ENCODE data around the gene HTR4.
"Not testable (repeated sequence)": the region's sequence is repeated elsewhere in the genome, so short reads cannot be mapped to it uniquely, and the experiment has no call there.

Gene HTR4

DNA sequence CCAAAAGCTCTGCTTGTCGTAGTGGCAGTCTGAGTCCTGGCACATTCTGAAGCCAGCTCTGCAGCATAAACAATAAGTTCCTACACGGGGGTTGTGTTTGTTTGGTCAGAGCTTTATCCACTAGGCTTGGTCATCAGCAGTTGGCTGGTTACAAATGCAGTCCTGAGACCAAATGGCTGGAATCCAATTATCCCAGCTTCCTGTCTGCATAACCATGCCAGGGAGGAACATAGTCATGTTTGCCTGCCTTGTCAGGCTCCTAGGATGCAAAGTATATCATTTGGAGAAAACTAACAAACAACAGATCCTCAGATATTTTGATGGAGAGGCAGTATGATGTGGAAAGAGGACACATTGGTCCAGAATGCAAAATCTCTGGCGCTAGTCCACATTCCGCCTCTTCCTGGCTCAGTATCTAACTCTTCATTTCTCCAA is 184.8 kb downstream of the HTR4 start:
- DNase-seq, result no peak

DNA sequence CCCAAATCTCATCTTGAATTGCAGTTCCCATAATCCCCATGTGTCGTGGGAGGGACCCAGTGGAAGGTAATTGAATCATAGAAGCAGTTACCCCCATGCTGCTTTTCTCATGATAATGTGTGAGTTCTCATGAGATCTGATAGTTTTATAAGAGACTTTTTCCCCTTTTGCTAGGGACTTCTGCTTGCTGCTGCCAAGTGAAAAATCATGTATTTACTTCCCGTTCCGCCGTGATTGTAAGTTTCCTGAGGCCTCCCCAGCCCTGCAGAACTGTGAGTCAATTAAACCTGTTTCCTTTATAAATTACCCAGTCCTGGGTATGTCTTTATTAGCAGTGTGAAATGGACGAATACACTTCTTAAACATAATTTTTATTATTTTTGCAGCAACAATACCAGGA is 185.6 kb downstream of the HTR4 start:
- not testable (repeated sequence) for DNase-seq

DNA sequence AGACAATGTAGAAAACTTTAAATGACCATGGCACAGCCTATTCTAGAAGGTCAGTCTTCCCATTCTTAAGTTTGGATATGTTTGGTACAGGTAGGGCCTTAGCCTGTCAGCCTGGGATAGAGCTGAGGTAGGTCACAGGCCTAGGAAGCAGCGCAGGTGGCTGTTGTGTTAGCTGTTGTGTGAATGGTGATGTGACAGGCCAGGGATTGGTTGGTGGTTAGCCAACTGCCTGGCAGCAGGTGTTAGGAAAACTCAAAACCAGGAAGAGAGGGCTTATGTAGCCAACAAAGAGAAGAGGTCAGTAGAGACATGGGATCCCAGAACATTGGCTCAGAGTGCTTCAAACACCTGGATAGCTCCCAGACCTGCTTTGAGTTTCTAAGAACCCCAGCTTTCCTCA is 186.4 kb downstream of the HTR4 start:
- no peak for DNase-seq

DNA sequence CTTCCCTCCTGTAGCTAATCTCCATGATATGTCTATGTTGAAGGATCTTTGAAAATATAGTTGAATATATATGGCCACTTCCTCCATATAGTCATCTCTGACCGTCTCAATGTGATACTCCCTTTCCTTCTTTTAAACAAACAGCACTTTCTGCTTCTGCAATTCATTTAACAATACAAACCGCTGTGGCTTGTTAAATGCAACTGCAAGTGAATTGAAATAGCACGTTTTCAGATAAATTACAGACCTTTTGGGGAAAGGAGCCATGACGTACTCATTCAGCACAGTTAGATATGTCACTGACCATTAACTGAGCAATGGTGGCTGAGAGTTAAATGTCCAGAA is 188.1 kb downstream of the HTR4 start:
- no peak for DNase-seq

DNA sequence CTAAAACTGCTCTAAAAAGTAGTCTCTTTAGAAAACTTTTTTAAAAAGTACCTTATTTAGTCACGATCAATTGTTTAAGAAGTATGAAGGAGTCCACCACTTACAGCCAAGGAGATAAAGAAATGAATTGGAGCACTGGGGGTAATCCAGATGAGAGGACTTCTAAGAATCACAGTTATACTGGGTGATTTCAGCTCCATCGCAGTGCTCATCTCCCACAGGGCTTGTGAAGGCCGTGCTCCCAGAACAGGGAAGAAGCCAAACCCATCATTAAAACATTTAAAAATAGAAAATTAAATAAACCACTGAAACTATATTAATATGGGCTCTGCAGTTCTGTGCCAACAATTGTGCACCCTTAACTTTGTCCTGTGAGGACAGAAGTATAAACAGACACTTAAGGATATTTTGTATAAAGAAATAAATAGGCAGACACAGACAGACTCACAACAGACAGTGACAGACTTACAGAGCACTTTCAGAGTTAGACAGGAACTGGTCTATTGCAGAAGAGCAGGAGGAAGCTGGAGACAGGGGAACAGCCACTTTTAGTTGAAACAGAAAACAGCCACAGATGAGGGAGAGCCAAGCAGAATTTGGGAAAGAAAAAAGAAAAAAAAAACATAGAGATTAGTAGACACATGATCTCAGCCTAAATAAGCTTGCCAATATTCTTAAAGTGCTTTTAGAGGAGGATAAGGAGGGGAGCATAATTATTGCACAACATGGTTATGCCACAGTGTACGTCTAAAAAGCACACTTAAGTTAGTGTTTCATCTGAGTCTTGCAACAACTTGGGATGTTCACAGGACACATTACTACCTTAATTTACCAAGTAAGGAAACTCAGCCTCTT is 188.7 kb downstream of the HTR4 start:
- no peak for DNase-seq

DNA sequence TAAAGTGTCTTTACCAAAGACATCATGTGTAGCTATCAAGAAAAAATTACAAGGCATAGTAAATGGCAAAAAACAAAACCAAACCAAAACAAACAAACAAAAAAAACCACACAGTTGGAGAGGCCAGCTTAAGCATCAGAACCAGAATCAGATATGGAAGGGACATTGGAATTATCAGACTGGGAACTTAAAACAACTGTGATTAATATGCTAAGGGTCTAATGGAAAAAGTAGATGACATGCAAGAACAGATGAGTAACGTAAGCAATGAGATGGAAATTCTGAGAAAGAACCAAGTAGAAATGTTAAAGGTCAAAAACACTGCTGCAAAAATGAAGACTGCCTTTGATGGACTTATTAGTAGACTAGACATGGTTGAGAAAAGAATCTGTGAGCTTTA is 194.7 kb downstream of the HTR4 start:
- DNase-seq, result no peak

DNA sequence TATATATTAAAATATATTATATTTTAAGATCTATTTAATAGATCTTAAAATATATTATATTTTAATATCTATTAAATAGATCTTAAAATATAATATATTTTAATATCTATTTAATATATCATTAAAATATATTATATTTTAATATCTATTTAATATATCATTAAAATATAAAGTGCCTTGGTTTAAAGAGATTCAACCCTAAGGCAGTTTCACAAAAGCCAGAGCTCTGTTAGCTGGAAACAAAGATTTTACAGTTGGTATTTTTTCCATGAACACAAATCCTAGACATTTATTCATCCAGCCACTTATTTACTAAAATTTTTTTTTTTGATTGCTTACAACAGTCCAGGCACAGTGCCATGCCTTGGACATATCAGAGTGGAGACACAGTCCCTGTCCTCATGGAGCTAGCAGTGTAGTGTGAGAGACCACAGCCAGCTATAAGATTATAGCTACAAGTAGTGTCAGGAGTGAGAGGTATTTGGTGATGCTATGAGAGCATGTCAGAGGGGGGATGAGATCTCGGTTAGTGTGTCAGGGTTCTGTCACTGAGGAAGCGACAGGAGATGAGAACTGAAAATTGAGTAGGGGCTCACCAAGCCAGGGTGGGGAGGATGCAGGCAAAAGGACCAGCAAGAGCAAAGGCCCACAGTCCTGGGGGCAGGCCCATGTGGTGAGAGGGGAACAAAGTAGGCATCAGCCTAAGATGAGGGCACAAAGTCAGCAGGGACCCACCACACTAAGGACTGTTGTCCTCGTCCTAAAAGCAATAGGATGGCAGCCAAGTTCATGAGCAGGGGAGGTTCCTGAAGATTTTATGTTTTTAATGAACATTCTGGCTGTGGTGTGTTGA is 196.1 kb downstream of the HTR4 start:
- no peak for DNase-seq

DNA sequence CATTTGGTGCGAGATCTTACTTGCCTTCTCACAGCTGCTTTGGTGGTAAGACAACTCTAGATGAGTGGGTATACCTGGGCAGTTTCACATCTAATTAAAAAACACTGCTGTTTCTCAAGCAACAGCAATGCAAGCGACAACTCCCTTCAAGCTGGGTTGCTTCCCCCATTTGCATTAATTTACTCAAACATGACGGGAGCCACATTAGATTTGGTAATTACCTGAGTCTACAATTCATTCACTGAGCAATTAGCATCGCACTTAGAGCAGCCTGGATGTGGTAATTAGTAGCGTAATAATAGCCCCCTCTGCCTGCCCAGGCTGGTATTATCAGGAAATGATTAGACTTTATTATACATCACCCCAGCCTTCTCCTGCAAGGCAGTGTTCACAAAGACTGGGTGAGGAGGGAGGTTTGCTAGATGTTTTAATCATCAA is 197.1 kb downstream of the HTR4 start:
- DNase-seq, result no peak

DNA sequence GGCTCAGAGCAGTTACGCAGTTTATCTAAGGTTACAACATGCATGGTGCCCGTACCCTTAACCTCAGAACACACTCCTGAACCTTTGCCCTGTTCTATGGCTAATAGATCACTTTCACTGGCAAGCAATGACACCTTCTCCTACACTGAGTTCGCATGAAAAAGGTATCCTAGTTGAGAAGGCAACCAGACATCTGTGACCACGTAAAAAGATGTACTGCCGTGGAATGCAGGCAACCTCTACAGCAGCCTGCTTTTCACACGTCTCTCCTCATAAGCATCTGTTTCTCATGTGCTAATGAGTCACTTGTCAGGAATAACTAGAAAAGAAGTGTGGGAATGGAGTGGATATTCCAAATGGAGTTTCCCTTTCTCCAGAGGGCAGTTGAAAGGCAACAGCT is 199.1 kb downstream of the HTR4 start:
- no peak for DNase-seq

DNA sequence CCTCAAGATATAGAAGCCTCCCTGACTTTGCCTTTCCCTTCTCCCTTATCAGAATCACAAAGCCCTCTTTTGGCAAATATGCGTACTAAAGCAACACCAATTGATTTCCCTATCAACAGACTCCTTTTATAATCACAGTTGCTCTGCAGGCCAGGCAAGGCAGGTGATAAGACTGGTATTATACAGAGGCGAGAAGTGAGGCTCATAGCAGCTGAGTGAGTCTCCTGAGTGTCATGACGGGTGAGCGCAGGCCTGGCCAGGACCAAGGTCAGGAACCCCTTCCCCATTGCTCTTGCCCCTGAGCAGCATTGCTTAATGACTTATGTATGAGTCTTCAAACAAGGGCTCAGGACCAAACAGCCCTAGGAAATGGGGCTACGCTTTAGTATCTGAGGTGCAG is 199.8 kb downstream of the HTR4 start:
- DNase-seq, result no peak

DNA sequence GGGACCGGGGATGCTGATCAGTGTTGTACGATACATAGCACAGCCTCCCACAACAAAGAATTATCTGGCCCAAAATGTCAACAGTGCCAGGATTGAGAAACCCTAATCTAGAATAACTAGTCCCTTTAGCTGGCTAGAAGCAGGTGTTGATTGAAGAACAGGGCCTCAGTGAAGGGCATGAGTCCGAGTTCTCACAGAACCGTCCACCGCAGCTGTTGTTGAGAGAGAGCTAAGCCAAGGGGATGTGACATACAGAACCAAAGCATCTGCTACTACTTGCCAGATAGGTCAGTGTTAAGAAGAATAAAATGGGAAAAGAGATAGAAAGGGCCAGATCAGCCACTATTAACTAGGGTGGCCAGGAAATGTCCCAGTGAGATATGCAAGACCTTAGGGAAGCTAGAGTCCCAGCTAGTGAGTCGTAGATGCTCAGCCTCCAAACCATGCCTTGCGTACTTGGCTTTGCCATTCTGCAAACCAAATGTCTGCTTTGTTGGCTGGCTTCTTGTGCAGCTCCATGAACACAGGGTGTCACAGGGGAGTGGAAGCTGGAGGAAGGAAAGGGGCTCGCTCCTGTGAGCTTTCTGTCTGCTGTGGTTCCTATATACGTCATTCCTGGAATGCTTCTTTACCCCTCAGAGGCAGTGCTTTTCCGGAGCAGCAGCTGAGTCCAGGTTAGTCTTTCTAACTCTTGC is 201.7 kb downstream of the HTR4 start:
- no peak for DNase-seq

DNA sequence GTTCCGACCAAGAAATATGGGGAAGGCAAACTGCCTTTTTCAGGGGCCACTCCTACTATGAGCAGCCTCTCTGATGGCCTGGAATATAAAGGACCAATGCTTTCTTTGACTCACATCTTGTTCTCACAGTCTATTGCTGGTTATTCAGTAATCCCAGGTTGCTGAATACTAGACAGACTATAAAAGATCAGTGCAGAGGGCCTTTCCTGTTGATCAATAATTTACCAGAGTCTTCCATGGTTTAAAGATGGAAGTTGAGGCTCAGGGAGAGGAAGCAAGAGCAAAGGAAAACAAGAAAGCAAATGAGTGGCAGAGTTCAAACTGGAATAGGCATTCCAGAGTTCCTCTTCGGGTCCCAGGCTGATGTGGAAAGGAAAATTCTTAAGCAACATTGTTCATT is 207.7 kb downstream of the HTR4 start:
- no peak for DNase-seq

DNA sequence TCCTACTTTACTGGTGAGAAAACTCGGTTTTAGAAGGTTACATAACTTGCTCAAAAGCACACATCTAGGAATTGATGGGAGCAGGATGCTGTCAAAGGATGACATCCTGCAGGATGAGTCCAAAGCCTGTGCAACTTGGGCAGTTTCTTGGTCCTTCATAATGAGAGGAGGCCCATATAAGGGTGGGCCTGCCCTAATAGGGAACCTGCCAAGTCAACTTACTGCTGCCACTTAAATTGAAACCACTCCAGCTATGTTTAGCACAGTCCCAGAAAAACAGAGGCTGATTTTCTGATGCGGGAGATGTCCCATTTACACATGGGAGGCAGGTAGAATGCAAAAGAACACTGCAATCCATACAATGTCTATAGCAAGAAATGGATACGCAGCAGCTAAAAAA is 208.7 kb downstream of the HTR4 start:
- DNase-seq, result no peak

DNA sequence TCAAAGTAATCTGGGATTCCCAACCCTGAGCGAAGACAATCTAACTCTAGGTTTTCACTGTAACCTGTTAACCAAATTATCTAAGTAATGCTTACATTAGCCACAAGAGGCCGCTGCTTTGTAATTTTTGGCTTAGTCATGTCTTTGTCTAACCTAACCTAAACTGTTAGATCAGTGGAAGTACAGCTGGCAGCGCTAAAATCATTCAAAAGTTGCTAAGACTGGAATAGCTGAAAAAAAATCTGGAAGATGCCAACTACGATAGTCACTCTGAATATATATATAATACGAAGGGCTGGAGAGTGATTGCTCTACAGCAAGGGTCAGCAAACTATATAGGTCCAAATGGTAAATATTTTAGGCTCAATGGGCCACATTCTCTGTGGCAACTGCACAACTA is 210.3 kb downstream of the HTR4 start:
- DNase-seq, result peak; percentile 29

DNA sequence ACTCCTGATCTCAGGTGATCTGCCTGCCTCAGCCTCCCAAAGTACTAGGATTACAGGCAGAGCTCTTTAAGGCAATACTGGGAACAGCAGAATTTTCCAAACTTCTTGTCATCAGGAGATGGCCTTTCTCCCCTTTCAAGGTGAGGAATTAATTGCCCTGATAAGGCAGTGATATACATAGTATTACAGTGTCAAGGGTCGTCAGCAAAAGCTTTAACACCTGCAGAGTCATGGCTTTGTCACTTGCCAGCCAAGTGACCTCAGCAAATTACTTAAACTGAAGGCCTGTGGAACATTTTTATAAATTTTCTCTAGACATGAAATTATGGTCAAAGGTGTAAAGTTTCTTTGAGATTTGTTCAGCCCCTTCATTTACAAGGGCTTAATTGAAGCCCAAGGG is 211.1 kb downstream of the HTR4 start:
- no peak for DNase-seq

DNA sequence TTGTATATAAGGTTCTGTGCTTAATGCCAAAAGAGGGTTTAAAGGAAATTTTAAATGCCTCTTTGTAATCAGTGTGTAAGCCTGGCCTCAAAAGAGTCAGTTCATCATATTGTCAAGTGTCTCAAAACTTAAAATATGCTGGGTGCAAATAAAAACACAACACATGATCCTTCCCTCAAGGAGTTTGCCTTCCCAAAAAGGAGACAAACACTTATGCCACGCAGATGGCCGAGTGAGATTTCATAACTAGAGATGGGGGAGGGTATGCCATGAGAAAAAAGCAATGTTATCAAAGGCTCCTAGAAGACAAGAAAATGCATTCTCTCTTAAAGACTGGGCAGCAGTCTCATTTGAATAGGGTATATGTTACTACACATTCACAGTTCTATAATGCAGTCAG is 215.4 kb downstream of the HTR4 start:
- DNase-seq, result no peak

DNA sequence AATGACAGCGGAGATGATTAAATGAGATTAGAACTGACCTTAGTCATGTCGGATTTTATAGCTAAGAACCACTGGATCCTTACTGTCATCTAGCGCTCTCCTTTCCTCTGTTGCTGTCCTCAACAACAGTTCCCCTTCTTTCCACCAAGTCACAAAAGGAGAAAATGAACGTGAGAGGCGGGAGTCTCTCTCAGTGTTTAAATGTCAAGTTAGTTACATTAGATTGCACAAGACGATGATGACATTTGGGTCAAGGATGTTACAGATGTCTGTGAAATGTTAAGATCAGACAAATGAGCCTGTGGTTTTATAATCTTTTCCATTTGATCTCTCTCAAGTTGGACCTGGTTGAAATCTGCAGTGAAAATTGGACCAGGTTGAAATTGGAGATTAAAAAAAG is 217.1 kb downstream of the HTR4 start:
- DNase-seq, result no peak

DNA sequence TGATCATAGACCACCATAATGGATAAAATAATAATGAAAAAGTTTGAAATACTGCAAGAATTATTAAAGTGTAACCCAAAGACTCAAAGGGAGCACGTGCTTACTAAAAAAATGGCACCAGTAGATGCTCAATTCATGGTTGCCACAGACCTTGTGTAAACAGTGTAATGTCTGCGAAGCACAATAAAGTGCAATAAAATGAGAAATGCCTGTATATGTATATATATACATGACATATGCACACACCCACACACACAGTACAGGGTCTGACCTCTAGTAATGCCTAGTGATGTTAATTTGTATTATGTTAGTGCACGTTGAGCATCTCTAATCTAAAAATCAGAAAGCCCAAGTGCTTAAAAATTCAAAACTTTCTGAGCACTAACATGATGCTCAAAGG is 218.3 kb downstream of the HTR4 start:
- no peak for DNase-seq

DNA sequence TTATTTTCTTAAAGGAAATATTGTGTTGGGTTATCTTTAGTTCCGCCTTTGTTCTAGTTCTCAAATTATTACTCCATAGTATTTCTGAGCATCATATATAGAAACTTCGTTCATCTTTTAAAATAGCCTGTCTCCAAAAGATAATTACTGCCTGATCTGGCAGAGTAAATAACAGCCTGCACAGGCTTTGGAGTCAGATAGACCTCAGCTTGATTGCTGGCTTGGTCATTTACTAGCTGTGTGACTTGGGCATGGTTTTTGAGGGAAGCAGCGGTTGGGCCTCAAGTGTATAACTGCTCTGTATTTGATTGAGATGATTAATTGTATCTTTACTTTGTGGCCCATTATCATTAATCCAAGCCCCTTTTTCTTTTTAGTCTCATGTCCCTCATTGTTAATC is 220.5 kb downstream of the HTR4 start:
- DNase-seq, result no peak
